CD14-positive monocyte (primary cell): Measurements from ENCODE around the gene GAA. TPM values are rescaled to one million over a fixed set of nuclear protein-coding genes. Genes with fewer than 3 reads are reported as not detected.

Experiments used
- DNase-seq, 3 donors: peaks; one replicate each; pipeline ENCODE4 v3.0.0-alpha.2; 2011 to 2022
- H2AFZ ChIP-seq: 2 replicates; pipeline ENCODE4 v1.6.0; 2012; ENCODE audit warnings: mild to moderate bottlenecking, low read depth, low read length, inconsistent platforms; ENCODE audit not compliant: insufficient read depth, poor library complexity, severe bottlenecking
- H3K27ac ChIP-seq, 2 donors: 1 replicate in 1 of 2; 2 replicates in 1 of 2; pipeline ENCODE4 v1.5.1; 2012 to 2013; ENCODE audit warnings: low read length in 2 of 2, control low read depth in 1 of 2, inconsistent platforms in 1 of 2, low read depth in 1 of 2, mild to moderate bottlenecking in 1 of 2
- H3K27me3 ChIP-seq, 2 donors: one replicate each; pipeline versions ENCODE4 v1.6.0 to v1.6.1; 2011 to 2013; ENCODE audit warnings: low read length in 2 of 2; ENCODE audit not compliant: control insufficient read depth in 2 of 2, insufficient read depth in 2 of 2
- H3K36me3 ChIP-seq, 2 donors: replicated peaks in 1 of 2; 1 replicate in 1 of 2; 2 replicates in 1 of 2; pipeline versions ENCODE4 v1.5.1 to v1.6.1; 2012 to 2013; ENCODE audit warnings: low read length in 2 of 2, control low read depth in 1 of 2, inconsistent platforms in 1 of 2, mild to moderate bottlenecking in 1 of 2; ENCODE audit not compliant: insufficient read depth in 2 of 2, control insufficient read depth in 1 of 2
- H3K4me1 ChIP-seq, 2 donors: 1 replicate in 1 of 2; 2 replicates in 1 of 2; pipeline versions ENCODE4 v1.5.1 to v1.6.1; 2012 to 2013; ENCODE audit warnings: low read length in 2 of 2, control low read depth in 1 of 2, inconsistent platforms in 1 of 2, mild to moderate bottlenecking in 1 of 2, moderate library complexity in 1 of 2; ENCODE audit not compliant: insufficient read depth in 2 of 2, control insufficient read depth in 1 of 2
- H3K4me2 ChIP-seq: replicated peaks from 2 replicates; pipeline ENCODE3; 2012; ENCODE audit warnings: low read length, moderate library complexity, mild to moderate bottlenecking; ENCODE audit not compliant: poor library complexity, severe bottlenecking; ENCODE audit errors: extremely low read depth
- H3K4me3 ChIP-seq, 3 experiments: fragments of 200-600 bp in 1 of 3; sonication (generic) in 1 of 3; replicated peaks in 1 of 3; 1 replicate in 2 of 3; 2 replicates in 1 of 3; pipeline ENCODE4 v1.5.1; 2011 to 2013; ENCODE audit warnings: low read length in 3 of 3, mild to moderate bottlenecking in 3 of 3, control low read depth in 2 of 3, low read depth in 2 of 3, inconsistent platforms in 1 of 3, moderate library complexity in 1 of 3
- H3K79me2 ChIP-seq: 2 replicates; pipeline ENCODE4 v1.6.0; 2012; ENCODE audit warnings: mild to moderate bottlenecking, control low read depth, inconsistent platforms, low read length, moderate library complexity; ENCODE audit not compliant: insufficient read depth
- H3K9ac ChIP-seq: 2 replicates; pipeline ENCODE4 v1.6.0; 2017; ENCODE audit warnings: low read length, mild to moderate bottlenecking; ENCODE audit not compliant: insufficient read depth, poor library complexity, severe bottlenecking
- H3K9me3 ChIP-seq, 2 donors: replicated peaks in 1 of 2; 1 replicate in 1 of 2; 2 replicates in 1 of 2; pipeline versions ENCODE4 v1.5.1 to v1.6.1; 2012 to 2013; ENCODE audit warnings: low read length in 2 of 2, control low read depth in 1 of 2; ENCODE audit not compliant: control insufficient read depth in 1 of 2, insufficient read depth in 1 of 2
- H4K20me1 ChIP-seq: 2 replicates; pipeline ENCODE4 v1.6.0; 2012; ENCODE audit warnings: mild to moderate bottlenecking, low read length, control low read depth, moderate library complexity; ENCODE audit not compliant: insufficient read depth
- H3K27ac Mint-ChIP-seq, 7 donors: one replicate each; pipeline ENCODE4 v1.8.0; 2020; ENCODE audit warnings: mild to moderate bottlenecking in 7 of 7, mixed read lengths in 7 of 7, moderate library complexity in 6 of 7, inconsistent platforms in 2 of 7
- H3K27me3 Mint-ChIP-seq, 3 donors: one replicate each; pipeline ENCODE4 v1.8.0; 2021 to 2022; ENCODE audit warnings: low read depth in 3 of 3, mild to moderate bottlenecking in 3 of 3, mixed read lengths in 3 of 3, moderate library complexity in 3 of 3, inconsistent platforms in 1 of 3
- H3K36me3 Mint-ChIP-seq, 2 donors: one replicate each; pipeline ENCODE4 v1.8.0; 2020; ENCODE audit warnings: mixed read lengths in 2 of 2, inconsistent platforms in 1 of 2, mild to moderate bottlenecking in 1 of 2
- H3K4me1 Mint-ChIP-seq: one replicate; pipeline ENCODE4 v1.8.0; 2020; ENCODE audit warnings: mild to moderate bottlenecking, mixed read lengths
- H3K4me3 Mint-ChIP-seq, 2 donors: one replicate each; pipeline ENCODE4 v1.8.0; 2020; ENCODE audit warnings: mild to moderate bottlenecking in 2 of 2, mixed read lengths in 2 of 2, moderate library complexity in 1 of 2
- H3K9me3 Mint-ChIP-seq, 7 donors: one replicate each; pipeline ENCODE4 v1.8.0; 2020 to 2022; ENCODE audit warnings: mixed read lengths in 7 of 7, mild to moderate bottlenecking in 6 of 7, moderate library complexity in 6 of 7, inconsistent platforms in 2 of 7
- CTCF ChIP-seq: fragments of 200-600 bp; IDR thresholded peaks from one replicate; pipeline ENCODE4 v1.8.0; 2022; ENCODE audit warnings: antibody characterized with exemption, mild to moderate bottlenecking
- WGBS: methylation state at CpG from one replicate; pipeline ENCODE4 v1.1.5; 2013; ENCODE audit warnings: missing lambda C conversion rate; ENCODE audit not compliant: insufficient coverage; 5-methylcytosine and 5-hydroxymethylcytosine counted together
- intact Hi-C, 2 donors: fragments of 100-400 bp; cut with micrococcal nuclease; formaldehyde crosslinking; loops; one replicate each; pipeline versions ENCODE4 v1.15.0 to v1.15.1; 2023
- polyA plus RNA-seq, 3 donors: library from polyadenylated mRNA; depleted of rRNA in 1 of 3; unstranded in 2 of 3; stranded (reverse) in 1 of 3; fragments of 300-500 nt in 2 of 3; fragments of >200 nt in 1 of 3; fragmentation: Illumina TruSeq in 2 of 3; gene quantifications; 1 replicate in 2 of 3; 2 replicates in 1 of 3; pipeline ENCODE4 v1.2.3, GENCODE V29; 2012 to 2021

Gene GAA
- polyA plus RNA-seq, 3 donors, result 116 to 140 (median 120) TPM

GRCh38 chr17:80053102-80053501 is 48.3 kb upstream of the GAA start:
- no peak for DNase-seq
- H3K9me3 ChIP-seq, result no peaks in the 10 kb centered on the region
- H3K4me1 Mint-ChIP-seq, result no peaks in the 10 kb centered on the region
- H3K36me3 Mint-ChIP-seq, result no peaks in the 10 kb centered on the region
- 95% methylated on average over 8 of the region's 10 CpGs for WGBS
- no peaks in the 10 kb centered on the region for H3K27me3 ChIP-seq
- H3K36me3 ChIP-seq, result no peaks in the 10 kb centered on the region
- peaks cover 1 to 3% (median 3%) of the 10 kb centered on the region in 3 donors for H3K27me3 Mint-ChIP-seq
- no peaks in the 10 kb centered on the region for H4K20me1 ChIP-seq
- no peak overlapping the region for H3K4me2 ChIP-seq
- H3K79me2 ChIP-seq, result no peaks in the 10 kb centered on the region
- no peak overlapping the region for H3K27ac Mint-ChIP-seq
- no peak overlapping the region for H3K4me3 ChIP-seq
- H3K9me3 Mint-ChIP-seq, result no peaks in the 10 kb centered on the region
- no peak overlapping the region for H3K27ac ChIP-seq
- no peak overlapping the region for H3K9ac ChIP-seq
- H2AFZ ChIP-seq, result no peak overlapping the region
- intact Hi-C loops, result no loop called here
- H3K4me1 ChIP-seq, result no peaks in the 10 kb centered on the region
- no peak for TF ChIP-seq CTCF
- H3K4me3 Mint-ChIP-seq, result no peak overlapping the region

- no peak overlapping the region for H3K4me3 Mint-ChIP-seq
- Histone ChIP-seq H3K4me3 (no peak overlapping the region), H3K4me2 (no peak overlapping the region), H3K36me3 (no peaks in the 10 kb centered on the region), H3K27me3 (no peaks in the 10 kb centered on the region), H3K79me2 (no peaks in the 10 kb centered on the region), H3K9me3 (no peaks in the 10 kb centered on the region), H3K27ac (no peak overlapping the region), H3K9ac (no peak overlapping the region), H4K20me1 (no peaks in the 10 kb centered on the region), H3K4me1 (no peaks in the 10 kb centered on the region), H2AFZ (no peak overlapping the region)
- no peak for DNase-seq
- TF ChIP-seq CTCF, result no peak
- intact Hi-C loops, result no loop called here
- no peaks in the 10 kb centered on the region for H3K9me3 Mint-ChIP-seq
- H3K27me3 Mint-ChIP-seq, result peaks cover 1 to 5% (median 3%) of the 10 kb centered on the region in 3 donors
- H3K27ac Mint-ChIP-seq, result no peak overlapping the region
- no CpG with 5 or more reads among the region's 9 CpGs for WGBS
- no peaks in the 10 kb centered on the region for H3K36me3 Mint-ChIP-seq
- H3K4me1 Mint-ChIP-seq, result no peaks in the 10 kb centered on the region
These were observed 45.8 kb upstream of the GAA start for GRCh38 chr17:80055597-80055996.
